ES-I3 (cell line): ENCODE data around the gene RIN1.

Source experiments
- H3K36me3 ChIP-seq: 2 replicates; pipeline ENCODE4 v1.6.1; 2013; ENCODE audit warnings: mild to moderate bottlenecking, low read length, control low read depth, moderate library complexity; ENCODE audit not compliant: insufficient read depth
- H3K4me1 ChIP-seq: 2 replicates; pipeline ENCODE4 v1.6.1; 2013; ENCODE audit warnings: mild to moderate bottlenecking, control low read depth, low read length; ENCODE audit not compliant: insufficient read depth
- H3K9ac ChIP-seq: 2 replicates; pipeline ENCODE4 v1.6.1; 2013; ENCODE audit warnings: low read depth, mild to moderate bottlenecking, low read length, moderate library complexity
- H3K9me3 ChIP-seq: 2 replicates; pipeline ENCODE4 v1.6.1; 2013; ENCODE audit warnings: mild to moderate bottlenecking, low read length, moderate library complexity; ENCODE audit not compliant: control insufficient read depth, insufficient read depth

RIN1 gene

GRCh38 chr11:66284526-66285078, 51.6 kb downstream of the RIN1 start:
- H3K4me1 ChIP-seq: peaks cover 8% of the 10 kb centered on the region; the same call in 1 of the 2 replicates
- H3K9ac ChIP-seq: no peak overlapping the region
- H3K9me3 ChIP-seq: no peaks in the 10 kb centered on the region
- H3K36me3 ChIP-seq: no peaks in the 10 kb centered on the region; the same call in 1 of the 2 replicates

- H3K36me3 ChIP-seq: no peaks in the 10 kb centered on the region; the same call in 1 of the 2 replicates
Observed at GRCh38 chr11:66283461-66284105, 52.7 kb downstream of the RIN1 start.

GRCh38 chr11:66282468-66283455, 53.5 kb downstream of the RIN1 start:
- H3K36me3 ChIP-seq: no peaks in the 10 kb centered on the region; the same call in 1 of the 2 replicates
- no peak overlapping the region for H3K9ac ChIP-seq
- peaks cover 10% of the 10 kb centered on the region; the same call in 1 of the 2 replicates for H3K4me1 ChIP-seq
- H3K9me3 ChIP-seq: no peaks in the 10 kb centered on the region

More at GRCh38 chr11:66283461-66284105, 52.7 kb downstream of the RIN1 start:
- Histone ChIP-seq H3K9ac (no peak overlapping the region), H3K4me1 (peaks cover 10% of the 10 kb centered on the region; the same call in 1 of the 2 replicates), H3K9me3 (no peaks in the 10 kb centered on the region)
